DND-41 (cell line): ENCODE measurements around the gene GPATCH4.

Source experiments
- CTCF ChIP-seq: IDR thresholded peaks from 2 replicates; pipeline ENCODE4 v1.5.1; 2012; ENCODE audit warnings: borderline replicate concordance, low read length, moderate library complexity, mild to moderate bottlenecking; ENCODE audit not compliant: poor library complexity, severe bottlenecking; ENCODE audit errors: extremely low read depth
- EZH2 ChIP-seq: IDR thresholded peaks from 3 replicates; pipeline ENCODE4 v1.6.1; 2012; ENCODE audit warnings: borderline replicate concordance, low read depth, mild to moderate bottlenecking, moderate library complexity, low read length, inconsistent platforms; ENCODE audit not compliant: severe bottlenecking

- TF ChIP-seq EZH2 (no peak), CTCF (no peak)
Measured at GRCh38 chr1:156641761-156642264, 40.5 kb upstream of the GPATCH4 start, which contains the start of gene BCAN.
